Lower leg skin (tissue), 4 donors: ENCODE results near the gene GPR39. TPM values are rescaled to one million over a fixed set of nuclear protein-coding genes. Genes with fewer than 3 reads are reported as not detected.

Source experiments
- DNase-seq, 2 donors: peaks; one replicate each; pipeline ENCODE4 v3.0.0-alpha.2; 2019; ENCODE audit warnings: low spot score in 2 of 2
- H3K4me3 ChIP-seq: fragments of 200-600 bp; sonication (generic); 2 replicates; pipeline ENCODE4 v1.5.1; 2017; ENCODE audit warnings: mild to moderate bottlenecking, low read depth; ENCODE audit not compliant: poor library complexity, severe bottlenecking
- CTCF ChIP-seq, 3 donors: fragments of 450-650 bp; IDR thresholded peaks; one replicate each; pipeline ENCODE4 v1.5.1; 2016; ENCODE audit warnings: antibody characterized with exemption in 3 of 3, mild to moderate bottlenecking in 3 of 3, moderate library complexity in 2 of 3
- POLR2A ChIP-seq, 2 donors: fragments of 450-650 bp; IDR thresholded peaks; one replicate each; pipeline ENCODE4 v1.6.1; 2016 to 2017; ENCODE audit warnings: antibody characterized with exemption in 2 of 2, mild to moderate bottlenecking in 1 of 2, moderate library complexity in 1 of 2
- WGBS, 2 donors: methylation state at CpG; one replicate each; pipeline ENCODE4 v1.1.5; 2018; 5-methylcytosine and 5-hydroxymethylcytosine counted together
- intact Hi-C: fragments of 100-400 bp; cut with DNase I; formaldehyde crosslinking; loops from one replicate; pipeline ENCODE4 v1.15.0; 2023; ENCODE audit warnings: low total_unique reads
- total RNA-seq, 4 donors: library from RNA; depleted of rRNA; stranded (reverse); fragments of >200 nt; gene quantifications; one replicate each; pipeline ENCODE4 v1.1.0, GENCODE V29; 2016

Gene GPR39
- total RNA-seq, 4 donors from 2014 or later, result 0.30 to 2.8 (median 2.0) TPM

DNA sequence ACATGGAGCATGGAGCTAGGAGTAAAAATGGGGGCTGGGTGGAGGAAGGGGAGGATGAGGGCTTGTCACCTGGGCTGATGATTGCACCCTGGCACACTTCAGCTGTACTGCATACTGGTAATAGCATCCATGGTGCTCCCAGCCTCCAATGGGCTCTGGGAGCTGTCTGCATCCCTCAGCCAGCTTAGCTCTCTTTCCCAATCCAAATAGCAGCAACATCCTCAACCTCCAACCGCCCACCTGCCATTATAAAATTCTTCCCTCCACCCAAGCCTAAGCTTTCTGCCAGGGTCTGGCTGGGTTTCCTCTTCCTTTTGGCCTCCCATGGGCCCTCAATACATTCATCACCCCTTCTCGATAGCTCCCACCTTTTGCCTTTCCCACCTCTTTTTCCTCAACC lies 143.3 kb downstream of the GPR39 start:
- H3K4me3 ChIP-seq, result no peak overlapping the region
- DNase-seq, result no peak
- WGBS, 2 donors, result 74 to 92% methylated on average over 2 of the region's 2 CpGs
- intact Hi-C loops, result no loop called here
- no peak for TF ChIP-seq POLR2A (IDR thresholded peaks at IDR 0.05)
- no peak for TF ChIP-seq CTCF (IDR thresholded peaks at IDR 0.05)

- intact Hi-C loops, result no loop called here
- DNase-seq, result no peak
- no peak for TF ChIP-seq POLR2A (IDR thresholded peaks at IDR 0.05)
- no peak for TF ChIP-seq CTCF (IDR thresholded peaks at IDR 0.05)
- no peak overlapping the region for H3K4me3 ChIP-seq
- WGBS, 2 donors, result 81 to 93% methylated on average over 2 of the region's 2 CpGs
These were observed 144.0 kb downstream of the GPR39 start for GRCh38 chr2:132560562-132560961.

GRCh38 chr2:132562245-132562644 lies 145.6 kb downstream of the GPR39 start:
- DNase-seq, result no peak
- WGBS, 2 donors, result 82 to 91% methylated on average over 4 of the region's 4 CpGs
- no peak for TF ChIP-seq CTCF (IDR thresholded peaks at IDR 0.05)
- TF ChIP-seq POLR2A (IDR thresholded peaks at IDR 0.05), result no peak
- no peak overlapping the region for H3K4me3 ChIP-seq
- intact Hi-C loops, result no loop called here

GRCh38 chr2:132564065-132564464 lies 147.5 kb downstream of the GPR39 start:
- WGBS, 2 donors, result 82 to 90% methylated on average over 2 of the region's 2 CpGs
- DNase-seq, result peak in 1 of 2 donors; percentile 50
- no peak overlapping the region for H3K4me3 ChIP-seq
- TF ChIP-seq CTCF (IDR thresholded peaks at IDR 0.05), result no peak
- TF ChIP-seq POLR2A (IDR thresholded peaks at IDR 0.05), result no peak
- intact Hi-C loops, result no loop called here

DNA sequence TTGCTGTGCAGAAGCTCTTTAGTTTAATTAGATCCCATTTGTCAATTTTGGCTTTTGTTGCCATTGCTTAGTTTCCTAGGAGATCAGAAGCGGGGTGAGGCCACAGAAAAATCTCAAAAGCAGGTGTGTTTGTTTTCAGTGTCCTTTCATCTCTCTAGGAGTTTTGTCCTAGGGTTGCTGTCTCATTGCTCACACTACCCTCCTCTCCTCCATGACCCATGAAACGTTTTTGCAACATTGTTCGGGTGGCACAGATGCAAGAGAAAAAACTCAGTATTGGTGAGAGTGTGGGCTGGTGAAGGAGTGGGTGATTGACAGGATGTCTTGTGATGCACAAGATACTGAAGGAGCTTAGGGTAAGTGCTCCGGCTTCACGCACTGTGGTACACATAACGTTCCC lies 149.8 kb downstream of the GPR39 start:
- intact Hi-C loops, result no loop called here
- 85 to 91% methylated on average over 6 of the region's 6 CpGs for WGBS, 2 donors
- peak in 1 of 2 donors; percentile 13 for DNase-seq
- TF ChIP-seq POLR2A (IDR thresholded peaks at IDR 0.05) (no peak), CTCF (IDR thresholded peaks at IDR 0.05) (no peak)
- H3K4me3 ChIP-seq, result no peak overlapping the region

DNA sequence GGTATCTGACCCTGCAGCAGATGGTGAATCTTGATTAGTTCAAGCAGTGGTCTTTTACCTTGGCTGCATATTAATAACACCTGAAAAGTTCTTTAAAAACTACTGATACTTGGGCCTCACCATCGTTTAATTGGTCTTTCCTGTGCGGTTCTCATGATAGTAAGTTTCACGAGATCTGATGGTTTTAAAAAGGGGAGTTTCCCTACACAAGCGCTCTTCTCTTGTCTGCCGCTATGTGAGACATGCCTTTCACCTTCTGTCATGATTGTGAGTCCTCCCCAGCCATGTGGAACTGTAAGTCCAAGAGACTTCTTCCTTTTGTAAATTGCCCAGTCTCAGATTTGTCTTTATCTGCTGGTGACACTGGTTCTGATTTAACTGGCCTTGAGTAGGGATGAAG lies 151.1 kb downstream of the GPR39 start:
- WGBS, 2 donors, result 93 to 94% methylated on average over 5 of the region's 5 CpGs
- intact Hi-C loops, result no loop called here
- DNase-seq, result no peak
- no peak overlapping the region for H3K4me3 ChIP-seq
- TF ChIP-seq CTCF (IDR thresholded peaks at IDR 0.05) (no peak), POLR2A (IDR thresholded peaks at IDR 0.05) (no peak)
